Lung (tissue), 12 donors: ENCODE data around the gene B4GALNT4. TPM values are rescaled to one million over a fixed set of nuclear protein-coding genes. Genes with fewer than 3 reads are reported as not detected.

Source experiments
- ATAC-seq: fragments of 200-7000 bp; cut with Tn5 transposase; one replicate; pipeline ENCODE4 v1.9.1; 2020; ENCODE audit warnings: moderate number of reproducible peaks; ENCODE audit not compliant: insufficient read depth, low FRiP score
- DNase-seq, 3 donors: peaks; one replicate each; pipeline ENCODE4 v3.0.0-alpha.2; 2013 to 2017
- H3K27ac ChIP-seq, 2 donors: one replicate each; pipeline ENCODE4 v1.5.1; 2013; ENCODE audit warnings: mild to moderate bottlenecking in 2 of 2, moderate library complexity in 2 of 2, control low read depth in 1 of 2, inconsistent platforms in 1 of 2, low read depth in 1 of 2, low read length in 1 of 2
- H3K27me3 ChIP-seq, 3 donors: one replicate each; pipeline ENCODE4 v1.5.1; 2013; ENCODE audit warnings: low read length in 2 of 3; ENCODE audit not compliant: control insufficient read depth in 3 of 3, insufficient read depth in 3 of 3
- H3K36me3 ChIP-seq, 4 donors: one replicate each; pipeline ENCODE4 v1.5.1; 2013; ENCODE audit warnings: low read length in 4 of 4, mild to moderate bottlenecking in 1 of 4, moderate library complexity in 1 of 4; ENCODE audit not compliant: control insufficient read depth in 4 of 4, insufficient read depth in 4 of 4
- H3K4me1 ChIP-seq, 5 donors: one replicate each; pipeline ENCODE4 v1.5.1; 2013; ENCODE audit warnings: low read length in 5 of 5, mild to moderate bottlenecking in 2 of 5, moderate library complexity in 1 of 5; ENCODE audit not compliant: control insufficient read depth in 5 of 5, insufficient read depth in 5 of 5
- H3K4me3 ChIP-seq: one replicate; pipeline ENCODE4 v1.5.1; 2013; ENCODE audit warnings: mild to moderate bottlenecking, control low read depth, moderate library complexity
- H3K9ac ChIP-seq, 2 donors: one replicate each; pipeline ENCODE4 v1.5.1; 2013; ENCODE audit warnings: low read length in 2 of 2, control low read depth in 1 of 2; ENCODE audit not compliant: insufficient read depth in 1 of 2
- H3K9me3 ChIP-seq, 4 donors: one replicate each; pipeline ENCODE4 v1.5.1; 2013; ENCODE audit warnings: low read length in 3 of 4, mild to moderate bottlenecking in 1 of 4, moderate library complexity in 1 of 4; ENCODE audit not compliant: control insufficient read depth in 4 of 4, insufficient read depth in 3 of 4
- CTCF ChIP-seq: IDR thresholded peaks from 2 replicates; pipeline ENCODE4 v1.5.1; 2012; ENCODE audit warnings: mild to moderate bottlenecking; ENCODE audit errors: control extremely low read depth, extremely low read depth
- WGBS, 2 donors: extraction: QIAGEN DNeasy Blood & Tissue Kit; methylation state at CpG; one replicate each; pipeline ENCODE4 v1.1.7; 2013; 5-methylcytosine and 5-hydroxymethylcytosine counted together
- polyA plus RNA-seq, 2 donors: library from polyadenylated mRNA; stranded (reverse); fragments of 200-250 nt; gene quantifications; one replicate each; pipeline ENCODE4 v1.2.1, GENCODE V29; 2013
- total RNA-seq, 2 donors: library from RNA; depleted of rRNA in 1 of 2; stranded (reverse); fragments of >200 nt in 1 of 2; gene quantifications; one replicate each; pipeline ENCODE4 v1.2.1, GENCODE V29; 2014 to 2021
- donor health status: control.
- donor health status: control.
- donor health status: Bipolar disorder and iron deficiency.
- donor health status: healthy.
- donor health status: DM: yes; HTN: yes; CAD: no.

B4GALNT4 gene
- total and polyA plus RNA-seq, 4 donors, result 1.4 to 6.8 (median 3.3) TPM

GRCh38 chr11:335779-336658 lies 33.3 kb upstream of the B4GALNT4 start:
- Histone ChIP-seq H3K9me3 (peaks cover 0 to 3% (median 0%) of the 10 kb centered on the region in 4 donors), H3K27me3 (no peaks in the 10 kb centered on the region), H3K27ac (peak overlapping the region; percentile 72 to 76), H3K9ac (peak overlapping the region in 1 of 2 donors; percentile 69), H3K4me3 (no peak overlapping the region), H3K36me3 (no peaks in the 10 kb centered on the region), H3K4me1 (peaks cover 0 to 25% (median 11%) of the 10 kb centered on the region in 5 donors)
- ATAC-seq (no peak), DNase-seq (peak; percentile 65 to 85 (median 81))
- WGBS, 2 donors, result 41 to 46% methylated on average over 15 of the region's 15 CpGs
- TF ChIP-seq CTCF, result no peak

GRCh38 chr11:336659-337198 lies 32.6 kb upstream of the B4GALNT4 start:
- Histone ChIP-seq H3K27ac (no peak overlapping the region), H3K9ac (no peak overlapping the region), H3K9me3 (peaks cover 0 to 3% (median 0%) of the 10 kb centered on the region in 4 donors), H3K4me3 (no peak overlapping the region), H3K27me3 (no peaks in the 10 kb centered on the region), H3K36me3 (no peaks in the 10 kb centered on the region), H3K4me1 (peaks cover under 1 to 25% (median 11%) of the 10 kb centered on the region in 5 donors)
- no peak for TF ChIP-seq CTCF
- DNase-seq (no peak), ATAC-seq (no peak)
- whole genome bisulfite sequencing, 2 donors, result 75 to 88% methylated on average over 4 of the region's 4 CpGs

- no peak for TF ChIP-seq CTCF
- no peaks in the 10 kb centered on the region for H3K27me3 ChIP-seq
- no peak for ATAC-seq
- no peak overlapping the region for H3K9ac ChIP-seq
- H3K4me3 ChIP-seq, result no peak overlapping the region
- peaks cover 1 to 25% (median 11%) of the 10 kb centered on the region in 5 donors for H3K4me1 ChIP-seq
- no peaks in the 10 kb centered on the region for H3K36me3 ChIP-seq
- WGBS, 2 donors, result 93 to 95% methylated on average over 6 of the region's 6 CpGs
- peaks cover 0 to 3% (median 0%) of the 10 kb centered on the region in 4 donors for H3K9me3 ChIP-seq
- H3K27ac ChIP-seq, result no peak overlapping the region
- DNase-seq, result no peak
These were observed 31.6 kb upstream of the B4GALNT4 start for GRCh38 chr11:337711-338110.
